Lung (tissue), 12 donors: ENCODE results near the gene FMNL1. TPM values are rescaled to one million over a fixed set of nuclear protein-coding genes. Genes with fewer than 3 reads are reported as not detected.
A peak's percentile ranks its signal among the peaks of the same experiment; 100 is the strongest.

Source experiments
- ATAC-seq: fragments of 200-7000 bp; cut with Tn5 transposase; one replicate; pipeline ENCODE4 v1.9.1; 2020; ENCODE audit warnings: moderate number of reproducible peaks; ENCODE audit not compliant: insufficient read depth, low FRiP score
- DNase-seq, 3 donors: peaks; one replicate each; pipeline ENCODE4 v3.0.0-alpha.2; 2013 to 2017
- H3K27ac ChIP-seq, 2 donors: one replicate each; pipeline ENCODE4 v1.5.1; 2013; ENCODE audit warnings: mild to moderate bottlenecking in 2 of 2, moderate library complexity in 2 of 2, control low read depth in 1 of 2, inconsistent platforms in 1 of 2, low read depth in 1 of 2, low read length in 1 of 2
- H3K27me3 ChIP-seq, 3 donors: one replicate each; pipeline ENCODE4 v1.5.1; 2013; ENCODE audit warnings: low read length in 2 of 3; ENCODE audit not compliant: control insufficient read depth in 3 of 3, insufficient read depth in 3 of 3
- H3K36me3 ChIP-seq, 4 donors: one replicate each; pipeline ENCODE4 v1.5.1; 2013; ENCODE audit warnings: low read length in 4 of 4, mild to moderate bottlenecking in 1 of 4, moderate library complexity in 1 of 4; ENCODE audit not compliant: control insufficient read depth in 4 of 4, insufficient read depth in 4 of 4
- H3K4me1 ChIP-seq, 5 donors: one replicate each; pipeline ENCODE4 v1.5.1; 2013; ENCODE audit warnings: low read length in 5 of 5, mild to moderate bottlenecking in 2 of 5, moderate library complexity in 1 of 5; ENCODE audit not compliant: control insufficient read depth in 5 of 5, insufficient read depth in 5 of 5
- H3K4me3 ChIP-seq: one replicate; pipeline ENCODE4 v1.5.1; 2013; ENCODE audit warnings: mild to moderate bottlenecking, control low read depth, moderate library complexity
- H3K9ac ChIP-seq, 2 donors: one replicate each; pipeline ENCODE4 v1.5.1; 2013; ENCODE audit warnings: low read length in 2 of 2, control low read depth in 1 of 2; ENCODE audit not compliant: insufficient read depth in 1 of 2
- H3K9me3 ChIP-seq, 4 donors: one replicate each; pipeline ENCODE4 v1.5.1; 2013; ENCODE audit warnings: low read length in 3 of 4, mild to moderate bottlenecking in 1 of 4, moderate library complexity in 1 of 4; ENCODE audit not compliant: control insufficient read depth in 4 of 4, insufficient read depth in 3 of 4
- WGBS, 2 donors: extraction: QIAGEN DNeasy Blood & Tissue Kit; methylation state at CpG; one replicate each; pipeline ENCODE4 v1.1.7; 2013; 5-methylcytosine and 5-hydroxymethylcytosine counted together
- polyA plus RNA-seq, 2 donors: library from polyadenylated mRNA; stranded (reverse); fragments of 200-250 nt; gene quantifications; one replicate each; pipeline ENCODE4 v1.2.1, GENCODE V29; 2013
- total RNA-seq, 2 donors: library from RNA; depleted of rRNA in 1 of 2; stranded (reverse); fragments of >200 nt in 1 of 2; gene quantifications; one replicate each; pipeline ENCODE4 v1.2.1, GENCODE V29; 2014 to 2021
- TF ChIP-seq, protein P1 (sequence below): IDR thresholded peaks from 2 replicates; pipeline ENCODE4 v1.5.1; 2012; ENCODE audit warnings: mild to moderate bottlenecking; ENCODE audit errors: control extremely low read depth, extremely low read depth
- donor health status: control.
- donor health status: control.
- donor health status: Bipolar disorder and iron deficiency.
- donor health status: healthy.
- donor health status: DM: yes; HTN: yes; CAD: no.

Gene FMNL1
- total and polyA plus RNA-seq, 4 donors = 25.0 to 135 (median 56.6) TPM

DNA sequence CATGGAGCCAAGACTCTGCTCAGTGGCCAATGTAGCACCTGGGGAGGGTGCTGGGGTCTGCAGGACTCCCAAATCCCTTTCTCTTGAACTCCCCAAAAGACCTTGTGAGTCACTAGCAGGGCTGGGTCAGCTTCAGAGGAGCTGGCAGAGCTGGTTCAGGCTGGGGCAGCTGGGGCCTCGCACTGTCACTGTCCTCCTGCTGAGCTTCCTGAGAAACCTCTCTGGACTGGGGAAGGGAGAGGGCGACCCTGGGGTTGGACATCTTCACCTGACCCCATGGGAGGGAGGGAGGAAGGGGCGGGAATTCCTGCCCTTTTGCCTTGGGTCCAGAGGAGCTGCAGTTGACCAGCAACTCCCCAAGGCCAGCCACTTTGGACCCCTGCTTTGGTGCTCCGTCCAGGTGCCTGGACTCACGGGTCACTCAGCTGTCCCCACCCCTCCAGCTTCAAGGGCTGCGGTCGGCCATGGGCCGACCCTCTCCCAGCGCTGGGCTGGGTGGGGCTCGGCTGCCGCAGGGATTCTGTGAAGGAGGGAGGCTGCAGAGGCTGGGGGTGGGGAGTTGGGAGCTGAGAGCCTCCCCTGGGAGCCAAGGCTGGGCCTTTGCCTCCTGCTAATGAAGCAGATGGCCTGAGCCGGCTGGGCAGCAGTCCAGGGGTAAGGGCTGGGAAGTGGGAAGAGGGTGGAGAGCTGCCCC is 9.2 kb downstream of the FMNL1 start:
- peaks cover 0 to 28% (median 10%) of the 10 kb centered on the region in 5 donors for H3K4me1 ChIP-seq
- H3K36me3 ChIP-seq = peaks cover 0 to 7% (median 0%) of the 10 kb centered on the region in 4 donors
- H3K27ac ChIP-seq = no peak overlapping the region
- TF ChIP-seq, protein P1, sequence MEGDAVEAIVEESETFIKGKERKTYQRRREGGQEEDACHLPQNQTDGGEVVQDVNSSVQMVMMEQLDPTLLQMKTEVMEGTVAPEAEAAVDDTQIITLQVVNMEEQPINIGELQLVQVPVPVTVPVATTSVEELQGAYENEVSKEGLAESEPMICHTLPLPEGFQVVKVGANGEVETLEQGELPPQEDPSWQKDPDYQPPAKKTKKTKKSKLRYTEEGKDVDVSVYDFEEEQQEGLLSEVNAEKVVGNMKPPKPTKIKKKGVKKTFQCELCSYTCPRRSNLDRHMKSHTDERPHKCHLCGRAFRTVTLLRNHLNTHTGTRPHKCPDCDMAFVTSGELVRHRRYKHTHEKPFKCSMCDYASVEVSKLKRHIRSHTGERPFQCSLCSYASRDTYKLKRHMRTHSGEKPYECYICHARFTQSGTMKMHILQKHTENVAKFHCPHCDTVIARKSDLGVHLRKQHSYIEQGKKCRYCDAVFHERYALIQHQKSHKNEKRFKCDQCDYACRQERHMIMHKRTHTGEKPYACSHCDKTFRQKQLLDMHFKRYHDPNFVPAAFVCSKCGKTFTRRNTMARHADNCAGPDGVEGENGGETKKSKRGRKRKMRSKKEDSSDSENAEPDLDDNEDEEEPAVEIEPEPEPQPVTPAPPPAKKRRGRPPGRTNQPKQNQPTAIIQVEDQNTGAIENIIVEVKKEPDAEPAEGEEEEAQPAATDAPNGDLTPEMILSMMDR = no peak
- WGBS, 2 donors = 65 to 79% methylated on average over 10 to 12 of the region's 12 CpGs
- peak; percentile 44 to 63 (median 53) for DNase-seq
- no peak for ATAC-seq
- H3K4me3 ChIP-seq = no peak overlapping the region
- no peaks in the 10 kb centered on the region for H3K9me3 ChIP-seq
- peaks cover 0 to 4% (median 2%) of the 10 kb centered on the region in 3 donors for H3K27me3 ChIP-seq
- no peak overlapping the region for H3K9ac ChIP-seq

DNA sequence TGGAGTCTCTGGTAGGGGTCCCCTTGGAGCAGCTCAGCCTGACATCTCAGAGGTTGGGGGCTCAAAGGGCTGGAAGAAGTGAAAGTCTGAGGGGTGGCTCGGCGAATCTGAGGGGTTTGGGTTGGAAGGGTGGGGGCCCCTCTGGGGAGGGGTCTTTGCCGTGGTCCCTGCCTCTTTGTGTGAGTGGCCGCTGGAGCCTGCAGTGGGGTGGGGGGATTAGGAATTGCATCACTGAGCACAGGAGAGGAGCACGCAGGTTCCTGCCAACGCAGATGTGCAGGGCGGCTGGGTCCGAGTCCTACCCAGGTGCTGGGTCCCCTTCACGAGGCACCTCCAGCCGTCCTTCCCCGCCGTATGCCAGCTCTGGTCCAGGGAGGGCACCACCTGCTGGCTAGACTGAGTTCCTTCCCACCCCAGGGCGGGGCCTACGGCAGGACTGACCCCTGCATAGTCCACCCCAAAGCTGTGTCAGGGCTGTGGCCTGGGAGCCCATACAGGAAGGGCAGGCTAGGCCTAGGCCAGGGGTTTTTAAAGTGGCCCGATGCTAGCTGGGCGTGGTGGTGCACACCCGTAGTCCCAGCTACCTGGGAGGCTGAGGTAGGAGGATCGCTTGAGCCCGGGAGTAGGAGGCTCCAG is 9.9 kb downstream of the FMNL1 start:
- Histone ChIP-seq H3K9ac (no peak overlapping the region), H3K4me1 (peaks cover 0 to 28% (median 10%) of the 10 kb centered on the region in 5 donors), H3K9me3 (no peaks in the 10 kb centered on the region), H3K27me3 (peaks cover 0 to 4% (median 2%) of the 10 kb centered on the region in 3 donors), H3K4me3 (no peak overlapping the region), H3K27ac (no peak overlapping the region), H3K36me3 (peaks cover 0 to 7% (median 0%) of the 10 kb centered on the region in 4 donors)
- no peak for DNase-seq
- WGBS, 2 donors = 81 to 85% methylated on average over 19 of the region's 19 CpGs
- ATAC-seq = no peak
- TF ChIP-seq, protein P1 = peak; percentile 3

DNA sequence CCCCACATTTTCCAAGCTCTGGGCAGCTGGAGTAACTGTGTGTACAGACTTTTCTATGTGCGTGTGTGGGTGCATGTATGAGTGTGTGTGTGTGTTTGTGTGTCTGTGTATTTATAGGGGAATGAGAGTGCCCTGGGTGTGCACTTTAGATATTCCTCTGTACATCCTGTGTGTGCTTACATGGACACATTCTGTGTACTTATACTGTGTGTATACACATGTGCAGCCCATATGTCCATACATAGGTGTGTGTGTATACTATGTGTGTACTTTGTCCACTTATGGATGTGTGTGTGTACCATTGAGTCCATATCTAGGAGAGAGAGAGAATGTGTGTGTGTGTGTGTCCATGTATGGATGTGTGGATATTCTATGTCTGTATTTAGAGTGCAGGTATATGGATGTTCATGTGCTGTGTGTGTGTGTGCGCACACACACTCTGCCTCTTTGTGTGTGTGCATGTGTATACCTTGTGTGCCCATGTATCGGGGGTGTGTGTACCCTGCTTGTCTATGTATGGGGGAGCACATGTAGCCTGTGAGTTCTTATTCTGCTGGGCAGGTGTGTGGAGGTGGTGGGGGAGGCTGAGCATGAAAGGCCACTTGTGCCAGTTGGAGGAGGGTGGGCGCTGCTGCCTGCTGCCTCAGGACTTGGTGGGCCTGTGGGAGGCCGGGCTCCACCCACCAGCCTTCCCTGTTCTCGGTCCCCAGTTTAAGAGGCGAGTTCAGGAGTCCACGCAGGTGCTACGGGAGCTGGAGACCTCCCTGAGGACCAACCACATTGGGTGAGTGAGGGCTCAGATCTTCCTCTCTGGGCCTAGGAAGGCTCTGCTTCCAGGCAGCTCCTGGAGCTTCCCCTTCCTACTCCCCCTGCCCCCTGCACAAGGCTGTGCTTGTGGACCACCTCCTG is 11.1 kb downstream of the FMNL1 start:
- H3K9me3 ChIP-seq = no peaks in the 10 kb centered on the region
- H3K4me1 ChIP-seq = peaks cover 0 to 28% (median 10%) of the 10 kb centered on the region in 5 donors
- ATAC-seq (no peak), DNase-seq (no peak)
- WGBS, 2 donors = 93 to 95% methylated on average over 9 of the region's 9 CpGs
- H3K9ac ChIP-seq = no peak overlapping the region
- peaks cover 0 to 11% (median 0%) of the 10 kb centered on the region in 4 donors for H3K36me3 ChIP-seq
- peaks cover 0 to 4% (median 2%) of the 10 kb centered on the region in 3 donors for H3K27me3 ChIP-seq
- no peak overlapping the region for H3K4me3 ChIP-seq
- H3K27ac ChIP-seq = no peak overlapping the region
- TF ChIP-seq, protein P1 = no peak
